K562 (cell line): ENCODE results near the gene ATP2A3. TPM values are rescaled to one million over a fixed set of nuclear protein-coding genes. Genes with fewer than 3 reads are reported as not detected.

Source experiments
- ATAC-seq: fragments of 200-7000 bp; cut with Tn5 transposase; 3 replicates; pipeline ENCODE4 v1.9.1; 2020; ENCODE audit warnings: moderate library complexity
- BruUV-seq: library from RNA; stranded (reverse); fragments of 400-500 nt; replicated peaks from 2 replicates; lab custom pipeline; 2021; lab: Mats Ljungman, UMichigan
- CTCF ChIA-PET: fragments of 300-600 bp; formaldehyde crosslinking; extraction: SDS; loops from one replicate; lab custom pipeline; 2021; ENCODE audit warnings: low intra/inter-chr PET ratio; lab: Yijun Ruan, JAX
- POLR2A ChIA-PET: fragments of 300-600, 350-650 bp; sonication (Branson Sonifier 250); formaldehyde crosslinking; extraction: SDS; loops from one replicate; lab custom pipeline; 2021; ENCODE audit warnings: antibody characterized with exemption, inconsistent platforms; lab: Yijun Ruan, JAX
- DNase-seq, 4 experiments: peaks; one replicate each; pipeline versions ENCODE4 v3.0.0 to v3.0.0-alpha.2; 2011 to 2018; ENCODE audit warnings: low spot score in 3 of 4, mixed read lengths in 3 of 4; ENCODE audit errors: extremely low read depth in 1 of 4
- FAIRE-seq: peaks from 2 replicates; lab custom pipeline; 2011; peaks lifted over from hg19 to GRCh38; lab: Jason Lieb, UNC
- H2AFZ ChIP-seq: 2 replicates; pipeline ENCODE4 v1.6.0; 2011; ENCODE audit warnings: low read depth, low read length, control low read depth, inconsistent platforms
- H3K27ac ChIP-seq: fragments of 200-600 bp; 3 replicates; pipeline ENCODE4 v1.8.0; 2011; ENCODE audit warnings: low read depth, mild to moderate bottlenecking, control low read depth, inconsistent platforms, low read length, moderate library complexity, mixed read lengths; ENCODE audit errors: extremely low read depth
- H3K27me3 ChIP-seq, 2 experiments: fragments of 300-600 bp in 1 of 2; 2 replicates in 1 of 2; 3 replicates in 1 of 2; pipeline versions ENCODE4 v1.6.0 to v1.8.0; 2011; ENCODE audit warnings: inconsistent platforms in 2 of 2, low read length in 2 of 2, mild to moderate bottlenecking in 1 of 2, mixed read lengths in 1 of 2, moderate library complexity in 1 of 2; ENCODE audit not compliant: control insufficient read depth in 2 of 2, insufficient read depth in 2 of 2
- H3K36me3 ChIP-seq: fragments of 300-600 bp; 3 replicates; pipeline ENCODE4 v1.8.0; 2011; ENCODE audit warnings: mild to moderate bottlenecking, low read length, inconsistent platforms; ENCODE audit not compliant: control insufficient read depth, insufficient read depth
- H3K4me1 ChIP-seq, 2 experiments: fragments of 200-600 bp in 1 of 2; replicated peaks in 1 of 2; 2 replicates in 1 of 2; 3 replicates in 1 of 2; pipeline versions ENCODE4 v1.5.1 to v1.8.0; 2011; ENCODE audit warnings: inconsistent platforms in 2 of 2, low read length in 2 of 2, mild to moderate bottlenecking in 1 of 2, mixed read lengths in 1 of 2, moderate library complexity in 1 of 2; ENCODE audit not compliant: control insufficient read depth in 2 of 2, insufficient read depth in 2 of 2
- H3K4me2 ChIP-seq: 2 replicates; pipeline ENCODE4 v1.6.1; 2011; ENCODE audit warnings: low read length, control low read depth, inconsistent platforms, mixed read lengths; ENCODE audit not compliant: insufficient read depth
- H3K4me3 ChIP-seq: fragments of 200-600 bp; sonication (generic), shearing (Covaris generic); 2 replicates; pipeline ENCODE4 v1.5.1; 2016; ENCODE audit warnings: control low read depth, inconsistent platforms
- H3K79me2 ChIP-seq: fragments of 200-600 bp; 3 replicates; pipeline ENCODE4 v1.8.0; 2011; ENCODE audit warnings: low read length, inconsistent platforms; ENCODE audit not compliant: control insufficient read depth, insufficient read depth
- H3K9ac ChIP-seq, 2 experiments: 2 replicates each; pipeline versions ENCODE4 v1.6.0 to v1.6.1; 2011; ENCODE audit warnings: low read depth in 2 of 2, low read length in 2 of 2, control low read depth in 1 of 2, inconsistent platforms in 1 of 2, mild to moderate bottlenecking in 1 of 2, mixed read lengths in 1 of 2; ENCODE audit not compliant: insufficient read depth in 1 of 2
- H3K9me1 ChIP-seq: one replicate; pipeline ENCODE4 v1.6.0; 2011; ENCODE audit warnings: inconsistent platforms, mild to moderate bottlenecking, low read length, moderate library complexity; ENCODE audit not compliant: control insufficient read depth, insufficient read depth
- H3K9me3 ChIP-seq: replicated peaks from 2 replicates; pipeline ENCODE4 v1.5.1; 2011; ENCODE audit warnings: low read depth, low read length, inconsistent platforms; ENCODE audit not compliant: control insufficient read depth, insufficient read depth
- H4K20me1 ChIP-seq: replicated peaks from 2 replicates; pipeline ENCODE4 v1.6.1; 2011; ENCODE audit warnings: low read length, inconsistent platforms, mixed read lengths; ENCODE audit not compliant: control insufficient read depth, insufficient read depth
- FOSL1 ChIP-seq: fragments of 200-800 bp; sonication (Bioruptor generic); conservative IDR thresholded peaks from 2 replicates; pipeline ENCODE4 v1.6.1; 2016; ENCODE audit warnings: missing genetic modification characterization, missing compliant biosample characterization
- HNRNPUL1 ChIP-seq: fragments of 200-400 bp; formaldehyde crosslinking; IDR thresholded peaks from 2 replicates; pipeline ENCODE4 v1.6.1; 2017; ENCODE audit warnings: low read length
- HOMEZ ChIP-seq: fragments of 250-450 bp; sonication (Bioruptor Pico); IDR thresholded peaks from 2 replicates; pipeline ENCODE4 v1.4.0; 2020; ENCODE audit warnings: mild to moderate bottlenecking, moderate library complexity
- MTA3 ChIP-seq: fragments of 450-650 bp; formaldehyde crosslinking; IDR thresholded peaks from 2 replicates; pipeline ENCODE4 v1.6.1; 2017; ENCODE audit warnings: mild to moderate bottlenecking, borderline replicate concordance
- MYNN ChIP-seq, 2 experiments: sonication (generic); formaldehyde crosslinking in 1 of 2; IDR thresholded peaks; 2 replicates each; pipeline versions ENCODE4 v1.5.0 to v1.6.1; 2016 to 2020; ENCODE audit warnings: antibody characterized with exemption in 1 of 2, missing genetic modification reagents in 1 of 2
- PHB ChIP-seq: fragments of 250-450 bp; sonication (Bioruptor Pico); IDR thresholded peaks from 2 replicates; pipeline ENCODE4 v1.5.0; 2021
- PYGO2 ChIP-seq: fragments of 450-650 bp; IDR thresholded peaks from 2 replicates; pipeline ENCODE4 v1.6.1; 2016; ENCODE audit warnings: mild to moderate bottlenecking, missing genetic modification characterization, moderate library complexity, missing compliant biosample characterization
- RFX7 ChIP-seq: fragments of 250-450 bp; sonication (Bioruptor Pico); IDR thresholded peaks from 2 replicates; pipeline ENCODE4 v1.5.1; 2021; ENCODE audit warnings: mild to moderate bottlenecking
- SP1 ChIP-seq: sonication (generic); formaldehyde crosslinking; IDR thresholded peaks from 2 replicates; pipeline ENCODE4 v1.8.1; 2022; ENCODE audit warnings: mild to moderate bottlenecking, missing genetic modification reagents
- STAG1 ChIP-seq: sonication (generic); formaldehyde crosslinking; IDR thresholded peaks from 2 replicates; pipeline ENCODE4 v1.5.0; 2020; ENCODE audit warnings: missing genetic modification reagents, borderline replicate concordance
- ZFP36 ChIP-seq: fragments of 150-350 bp; IDR thresholded peaks from 2 replicates; pipeline ENCODE4 v1.6.1; 2018; ENCODE audit warnings: low read length, low read depth; ENCODE audit not compliant: partially characterized antibody
- ZNF146 ChIP-seq: IDR thresholded peaks from one replicate; pipeline ENCODE4 v1.6.1; 2018; ENCODE audit warnings: missing compliant biosample characterization; ENCODE audit not compliant: unreplicated experiment
- WGBS: fragments of 100-300 bp; shearing (Covaris generic); methylation state at CpG from one replicate; pipeline ENCODE4 v1.1.6; 2016; ENCODE audit warnings: low coverage, mixed read lengths; ENCODE audit not compliant: insufficient coverage; ENCODE audit errors: missing lambda C conversion rate; 5-methylcytosine and 5-hydroxymethylcytosine counted together
- in situ Hi-C: fragments of 300-500 bp; cut with MboI; formaldehyde crosslinking; loops from 4 replicates; pipeline ENCODE4 v1.15.0; 2018; ENCODE audit warnings: inconsistent platforms, mixed read lengths
- intact Hi-C: fragments of 100-400 bp; cut with micrococcal nuclease; formaldehyde crosslinking; loops from 2 replicates; pipeline ENCODE4 v1.14.2; 2022
- polyA plus RNA-seq, 8 experiments: library from polyadenylated mRNA; depleted of rRNA in 4 of 8; stranded (reverse) in 5 of 8; unstranded in 3 of 8; fragments of >200 nt; fragmentation: Nextera tagmentation in 2 of 8; fragmentation: Illumina TruSeq in 1 of 8; extraction: Ambion mirVana in 2 of 8; extraction: Trizol in 1 of 8; gene quantifications; 2 replicates each; pipeline versions ENCODE4 v1.2.1 to v1.2.3, GENCODE V29; 2011 to 2014; ENCODE audit warnings: inconsistent platforms in 1 of 8, missing spikeins in 1 of 8
- total RNA-seq, 7 experiments: library from RNA; depleted of rRNA in 6 of 7; stranded (reverse); fragments of >200 nt in 6 of 7; fragmentation: Illumina TruSeq in 2 of 7; extraction: Trizol in 2 of 7; gene quantifications; 2 replicates each; pipeline versions ENCODE4 v1.2.1 to v1.2.3, GENCODE V29; 2011 to 2021; ENCODE audit warnings: low replicate concordance in 1 of 7

ATP2A3 gene
- total and polyA plus RNA-seq, 9 of the 15 experiments (the other 6 are each of a cell fraction or from before 2014, with no cell fraction given), result 0.65 to 103 (median 31.3) TPM

GRCh38 chr17:3895354-3895753, 68.9 kb downstream of the ATP2A3 start:
- Histone ChIP-seq H3K4me2 (no peak overlapping the region), H2AFZ (peak overlapping the region; percentile 14; the same call in 1 of the 2 replicates), H3K9me3 (no peaks in the 10 kb centered on the region), H4K20me1 (no peaks in the 10 kb centered on the region), H3K27me3 (no peaks in the 10 kb centered on the region), H3K4me3 (no peak overlapping the region), H3K27ac (no peak overlapping the region), H3K4me1 (peaks cover 16 to 47% of the 10 kb centered on the region in 2 experiments; a peak in 4 of 5 replicates), H3K79me2 (peaks cover 15% of the 10 kb centered on the region; the same call in 2 of the 3 replicates), H3K36me3 (no peaks in the 10 kb centered on the region), H3K9ac (peak overlapping the region in 1 of 2 experiments; percentile 61; a peak in 1 of 4 replicates), H3K9me1 (no peaks in the 10 kb centered on the region)
- ATAC-seq (no peak), FAIRE-seq (no peak), DNase-seq (no peak)
- ChIA-PET CTCF (no interaction called here), POLR2A (no interaction called here)
- no peak for TF ChIP-seq MTA3
- no peak for TF ChIP-seq RFX7 (CRISPR knock-in tag)
- no peak for TF ChIP-seq ZNF146 (CRISPR knock-in tag)
- TF ChIP-seq HOMEZ (CRISPR knock-in tag), result no peak
- TF ChIP-seq SP1, result no peak
- no peak for TF ChIP-seq STAG1 (CRISPR knock-in tag)
- no peak for TF ChIP-seq PYGO2 (tag)
- no peak for TF ChIP-seq FOSL1 (tag)
- no peak for TF ChIP-seq PHB
- TF ChIP-seq MYNN (IDR thresholded peaks at IDR 0.05), result no peak
- no peak for TF ChIP-seq MYNN (CRISPR knock-in tag; IDR thresholded peaks at IDR 0.05)
- TF ChIP-seq ZFP36, result no peak
- no peak for TF ChIP-seq HNRNPUL1
- intact Hi-C loops (no loop called here), in situ Hi-C loops (no loop called here)
- WGBS, result 94% methylated on average over 3 of the region's 3 CpGs
- no TSS peak for BruUV-seq
